AG09309 (cell line): ENCODE results near the gene BACE2.

Source experiments
- DNase-seq: peaks from one replicate; pipeline ENCODE4 v3.0.0-alpha.2; 2010; ENCODE audit warnings: low read depth
- H3K4me3 ChIP-seq: 2 replicates; pipeline ENCODE4 v1.5.1; 2011; ENCODE audit warnings: mild to moderate bottlenecking, low read depth, low read length, moderate library complexity; ENCODE audit not compliant: control insufficient read depth
- CTCF ChIP-seq: IDR thresholded peaks from 2 replicates; pipeline ENCODE4 v1.5.1; 2011; ENCODE audit warnings: mild to moderate bottlenecking, low read depth, low read length, inconsistent platforms; ENCODE audit not compliant: insufficient read depth, control insufficient read depth; ENCODE audit errors: missing control alignments

BACE2 gene

GRCh38 chr21:41215856-41216408 is 48.0 kb downstream of the BACE2 start:
- TF ChIP-seq CTCF, result no peak
- no peak for DNase-seq
- no peak overlapping the region for H3K4me3 ChIP-seq

- TF ChIP-seq CTCF, result no peak
- no peak for DNase-seq
- H3K4me3 ChIP-seq, result no peak overlapping the region
Measured at GRCh38 chr21:41216486-41216885, 48.5 kb downstream of the BACE2 start.

GRCh38 chr21:41217671-41218385 is 49.9 kb downstream of the BACE2 start:
- DNase-seq, result peak; percentile 10
- no peak for TF ChIP-seq CTCF
- H3K4me3 ChIP-seq, result no peak overlapping the region

GRCh38 chr21:41219498-41220207 is 51.7 kb downstream of the BACE2 start:
- no peak overlapping the region for H3K4me3 ChIP-seq
- TF ChIP-seq CTCF, result no peak
- no peak for DNase-seq

GRCh38 chr21:41220208-41220733 is 52.3 kb downstream of the BACE2 start:
- no peak overlapping the region for H3K4me3 ChIP-seq
- TF ChIP-seq CTCF, result no peak
- DNase-seq, result no peak

- H3K4me3 ChIP-seq, result no peak overlapping the region
- DNase-seq, result no peak
- TF ChIP-seq CTCF, result no peak
Measured at GRCh38 chr21:41222247-41223068, 54.5 kb downstream of the BACE2 start.
